HL-60/S4 treated with phorbol 12-myristate 13-acetate at 8.2 ng/mL for 4 days and 3 days (cell line): ENCODE results near the gene MVK.

ENCODE experiments used
- in situ Hi-C: fragments of 300-500 bp; cut with MboI; formaldehyde crosslinking; loops from 2 replicates; pipeline ENCODE4 v1.15.0; 2022; ENCODE audit warnings: low sequenced_read_pairs

Gene MVK

GRCh38 chr12:109605599-109606228 is 32.1 kb downstream of the MVK start:
- in situ Hi-C loops: no loop called here

DNA sequence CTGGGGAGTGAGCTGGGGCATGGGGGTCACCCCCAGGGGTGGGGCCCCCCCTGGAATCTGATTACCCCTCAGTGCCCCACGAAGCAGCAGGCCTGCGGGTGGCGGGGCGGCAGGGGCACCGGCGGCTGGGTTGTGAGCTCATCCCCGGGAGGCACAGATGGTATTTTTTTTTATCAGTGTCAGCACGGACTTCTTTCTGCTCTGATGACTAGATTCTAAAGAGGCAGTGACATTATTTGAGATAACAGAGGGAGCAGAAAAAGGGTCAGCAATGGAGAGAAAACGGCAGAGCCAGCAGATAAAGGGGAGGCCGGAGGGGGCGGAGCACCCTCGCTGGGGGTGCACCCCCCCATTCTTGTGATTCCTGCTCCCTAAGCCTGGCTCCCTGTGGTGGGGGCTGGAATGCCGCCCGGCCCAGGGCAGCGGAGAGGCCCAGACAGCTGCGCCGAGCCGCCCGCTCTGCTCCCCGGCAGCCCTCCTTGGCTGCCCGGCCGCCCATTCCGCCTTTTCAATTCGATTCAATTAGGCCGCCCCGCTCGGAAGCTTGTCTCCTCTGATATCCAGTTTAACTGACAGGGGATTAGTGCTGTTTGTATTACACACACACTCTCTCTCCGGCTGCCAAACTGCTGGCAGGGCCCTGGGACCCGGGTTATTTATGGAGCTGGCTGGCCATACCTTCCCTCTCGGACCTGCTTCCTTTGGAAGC is 32.9 kb downstream of the MVK start:
- in situ Hi-C loops: no loop called here

DNA sequence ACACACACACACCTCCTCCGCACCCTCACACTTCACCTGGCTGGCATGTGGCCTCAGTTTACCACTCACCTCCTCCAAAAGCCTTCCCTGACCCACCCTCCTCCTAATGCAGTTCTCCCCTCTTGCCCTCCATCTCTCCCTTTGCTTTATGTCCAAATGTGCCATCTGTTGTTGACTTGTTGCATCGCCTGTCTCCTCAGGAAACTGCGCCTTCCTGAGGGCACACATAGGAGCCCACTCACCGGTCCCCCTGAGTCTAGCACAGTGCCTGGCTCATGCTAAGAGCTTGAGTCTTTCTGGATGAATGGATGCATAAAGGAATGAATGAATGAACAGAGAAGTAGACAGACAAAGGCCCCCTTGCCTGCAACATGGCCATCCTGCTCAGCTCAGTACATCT is 34.0 kb downstream of the MVK start:
- in situ Hi-C loops: no loop called here

DNA sequence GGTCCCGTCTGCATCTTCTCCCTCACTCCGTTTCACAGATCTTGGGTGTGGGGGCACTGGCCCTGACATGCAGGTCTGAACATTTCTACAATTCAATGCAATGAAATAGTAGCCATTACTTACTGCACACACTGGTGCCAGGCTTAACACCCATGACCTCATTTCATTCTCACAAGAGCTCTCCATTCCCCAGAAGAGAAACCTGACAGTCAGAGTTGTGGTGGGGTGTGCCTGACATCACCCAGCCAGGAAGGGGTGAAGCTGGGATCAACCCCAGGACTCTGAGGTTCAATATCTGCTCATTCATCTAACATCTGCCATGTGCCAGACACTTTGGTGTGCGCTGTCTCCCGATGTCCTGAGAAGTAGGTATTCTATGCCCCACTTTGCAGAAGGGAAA is 34.7 kb downstream of the MVK start:
- in situ Hi-C loops: no loop called here

DNA sequence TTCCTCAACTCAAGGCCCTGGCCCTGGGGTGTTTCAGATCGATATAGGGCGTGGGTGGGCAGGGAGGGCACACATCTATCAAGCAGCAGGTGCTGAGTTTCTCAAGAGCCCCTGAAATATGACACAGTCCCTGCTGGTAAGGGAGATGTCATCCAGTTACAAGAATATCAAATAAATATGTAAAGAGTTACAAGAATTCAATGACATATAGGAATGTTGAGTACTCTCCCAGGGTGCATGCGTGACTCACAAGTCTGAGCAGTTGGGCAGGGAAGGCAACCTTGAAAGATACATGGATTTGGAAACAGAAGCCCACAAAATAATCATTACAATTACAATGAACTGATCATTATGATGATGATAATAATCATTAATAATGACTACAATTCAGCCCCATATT is 35.2 kb downstream of the MVK start:
- in situ Hi-C loops: no loop called here

- in situ Hi-C loops: no loop called here
Measured at GRCh38 chr12:109609342-109609741, 35.7 kb downstream of the MVK start.

GRCh38 chr12:109610523-109610922 is 36.9 kb downstream of the MVK start:
- in situ Hi-C loops: no loop called here

GRCh38 chr12:109611223-109611622 is 37.6 kb downstream of the MVK start:
- in situ Hi-C loops: no loop called here

DNA sequence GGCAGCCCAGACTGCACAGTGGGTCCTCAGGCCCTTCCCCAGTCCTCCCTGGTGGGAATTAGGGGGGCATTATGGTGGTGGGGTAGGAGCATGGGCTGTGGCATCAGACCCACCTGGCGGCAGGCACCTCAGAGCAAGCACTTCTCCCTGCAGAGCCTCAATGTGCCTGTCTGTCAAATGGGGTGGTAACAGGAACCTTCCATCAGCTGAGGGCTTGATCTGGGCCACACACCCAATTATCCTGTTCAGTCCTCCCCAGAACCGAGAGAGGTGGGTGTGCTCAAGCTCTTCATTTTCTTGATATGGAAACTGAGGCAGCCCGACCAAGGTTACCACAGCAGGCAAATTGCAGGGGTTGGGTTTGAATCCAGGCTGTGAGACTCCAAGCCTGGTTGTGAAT is 38.4 kb downstream of the MVK start:
- in situ Hi-C loops: no loop called here

- in situ Hi-C loops: no loop called here
Measured at GRCh38 chr12:109612975-109613502, 39.4 kb downstream of the MVK start.

- in situ Hi-C loops: no loop called here
Measured at GRCh38 chr12:109613649-109614455, 40.3 kb downstream of the MVK start.

DNA sequence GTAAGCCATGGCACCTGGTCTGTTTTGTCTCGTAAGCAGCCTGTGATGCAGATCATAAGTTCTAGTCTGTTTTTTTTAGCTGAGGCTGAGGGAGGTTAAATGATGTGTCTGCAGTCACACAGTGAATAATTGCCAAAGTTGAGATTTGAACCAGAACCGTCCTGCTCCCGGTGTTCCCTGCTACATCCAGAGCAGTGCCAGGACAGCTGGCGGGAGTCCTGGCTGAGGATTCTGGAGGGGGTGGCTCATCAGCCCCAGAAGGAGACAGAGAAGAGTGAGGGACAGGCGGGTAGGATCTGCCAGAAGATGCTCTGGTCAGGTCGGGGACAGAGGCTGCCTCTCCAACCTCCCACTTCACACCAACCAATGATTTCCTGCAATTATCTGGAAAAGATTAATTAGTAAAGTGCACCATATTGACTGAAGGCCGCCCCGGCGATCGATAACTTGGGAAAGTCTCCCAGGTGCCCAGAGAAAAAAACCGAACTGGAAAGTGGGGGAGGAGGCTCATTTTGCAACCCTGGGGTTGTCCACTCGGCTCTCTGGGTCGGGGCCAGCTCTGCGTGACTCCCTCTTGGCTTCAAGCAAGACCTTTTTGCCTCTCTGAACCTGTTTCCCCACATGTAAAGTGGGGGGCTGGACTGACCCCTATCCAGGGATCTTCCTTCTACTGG is 42.1 kb downstream of the MVK start:
- in situ Hi-C loops: no loop called here

- in situ Hi-C loops: no loop called here
Measured at GRCh38 chr12:109617491-109617890, 43.9 kb downstream of the MVK start.

DNA sequence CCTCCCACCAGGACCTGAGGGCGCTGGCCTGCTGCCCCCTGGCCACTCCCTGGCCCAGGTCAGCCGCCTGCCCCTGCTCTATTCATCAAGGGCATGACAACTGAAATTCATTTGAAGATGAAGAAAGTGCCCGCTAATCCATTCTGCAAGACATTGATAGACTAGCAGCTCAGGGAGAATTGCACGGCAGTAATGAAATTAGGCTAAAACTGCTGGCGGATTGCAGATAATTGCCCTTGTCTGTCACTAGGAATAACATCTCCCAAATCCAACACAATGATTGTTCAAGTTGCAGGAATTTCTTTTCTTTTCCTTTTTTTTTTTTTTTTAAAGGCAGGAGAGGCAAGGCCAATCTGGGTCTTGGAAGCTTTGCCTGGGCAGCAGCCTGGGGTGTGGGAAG is 44.5 kb downstream of the MVK start:
- in situ Hi-C loops: no loop called here

DNA sequence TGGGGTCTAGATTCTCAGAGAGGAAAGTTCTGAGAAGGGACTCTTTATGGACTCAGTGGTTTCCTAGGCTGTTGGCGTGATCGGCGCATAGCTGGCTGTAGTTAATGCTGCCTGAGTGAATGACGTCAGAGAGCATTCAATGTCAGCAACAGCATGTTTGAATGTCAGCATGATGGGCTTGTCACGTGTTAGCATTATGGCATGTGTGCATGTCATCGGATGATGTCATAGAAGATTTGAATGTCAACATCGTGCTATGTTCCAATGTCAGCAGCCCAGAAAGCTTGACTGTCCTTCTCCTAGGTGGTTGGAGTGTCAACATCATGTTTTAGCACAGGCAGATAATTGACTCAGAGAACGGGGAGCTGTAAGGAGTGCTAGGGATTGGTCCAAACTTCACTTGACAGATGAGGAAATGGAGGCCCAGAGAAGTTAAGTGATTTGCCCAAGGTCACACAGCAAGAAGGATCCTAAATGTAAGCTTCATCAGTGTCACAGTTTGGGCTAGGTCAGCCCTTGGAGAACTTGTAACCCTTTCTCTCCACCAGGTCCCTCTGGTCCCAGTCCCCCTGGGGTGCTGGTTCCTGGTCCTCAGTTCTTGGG is 45.5 kb downstream of the MVK start:
- in situ Hi-C loops: no loop called here

- in situ Hi-C loops: no loop called here
Measured at GRCh38 chr12:109621211-109621694, 47.7 kb downstream of the MVK start.

GRCh38 chr12:109621901-109622364 is 48.3 kb downstream of the MVK start:
- in situ Hi-C loops: no loop called here

DNA sequence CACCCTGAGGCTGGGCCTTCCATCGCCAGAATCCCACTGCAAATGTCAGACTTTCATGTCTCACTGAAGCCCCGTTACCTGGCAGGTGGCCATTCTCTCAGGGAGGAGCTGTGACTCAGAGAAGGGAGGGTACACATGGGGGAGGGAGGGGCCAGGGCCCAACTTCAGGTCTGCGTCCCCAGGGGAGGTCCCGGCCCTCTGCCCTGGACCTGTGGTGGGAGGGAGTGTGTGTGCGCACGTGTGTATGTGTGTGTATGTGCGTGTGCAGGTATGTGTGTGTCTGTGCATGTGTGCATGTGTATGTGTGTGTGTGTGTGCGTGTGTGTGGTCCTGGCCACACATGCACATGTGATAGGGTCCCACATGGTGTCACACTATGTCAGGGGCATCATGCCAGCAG is 50.9 kb downstream of the MVK start:
- in situ Hi-C loops: no loop called here

DNA sequence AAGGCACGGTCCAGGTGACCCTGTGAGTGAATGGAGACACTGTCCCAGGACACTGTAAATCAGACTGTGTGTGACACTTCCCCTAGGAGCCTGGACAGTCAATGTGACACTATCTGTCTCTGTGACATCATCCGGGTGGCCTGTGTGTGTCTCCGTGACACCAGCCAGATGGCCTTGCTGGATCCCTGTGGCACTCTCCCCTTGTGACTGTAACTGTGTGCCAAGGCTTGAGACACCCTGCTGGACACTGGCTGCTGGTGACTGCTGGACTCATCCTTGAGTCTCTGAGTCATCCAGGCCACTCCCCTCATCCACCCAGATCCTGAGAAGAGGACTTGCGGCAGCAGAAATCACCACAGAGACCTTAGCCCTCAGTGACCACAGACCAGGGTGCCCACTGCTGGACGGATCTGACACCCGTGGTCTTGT is 51.6 kb downstream of the MVK start:
- in situ Hi-C loops: no loop called here

DNA sequence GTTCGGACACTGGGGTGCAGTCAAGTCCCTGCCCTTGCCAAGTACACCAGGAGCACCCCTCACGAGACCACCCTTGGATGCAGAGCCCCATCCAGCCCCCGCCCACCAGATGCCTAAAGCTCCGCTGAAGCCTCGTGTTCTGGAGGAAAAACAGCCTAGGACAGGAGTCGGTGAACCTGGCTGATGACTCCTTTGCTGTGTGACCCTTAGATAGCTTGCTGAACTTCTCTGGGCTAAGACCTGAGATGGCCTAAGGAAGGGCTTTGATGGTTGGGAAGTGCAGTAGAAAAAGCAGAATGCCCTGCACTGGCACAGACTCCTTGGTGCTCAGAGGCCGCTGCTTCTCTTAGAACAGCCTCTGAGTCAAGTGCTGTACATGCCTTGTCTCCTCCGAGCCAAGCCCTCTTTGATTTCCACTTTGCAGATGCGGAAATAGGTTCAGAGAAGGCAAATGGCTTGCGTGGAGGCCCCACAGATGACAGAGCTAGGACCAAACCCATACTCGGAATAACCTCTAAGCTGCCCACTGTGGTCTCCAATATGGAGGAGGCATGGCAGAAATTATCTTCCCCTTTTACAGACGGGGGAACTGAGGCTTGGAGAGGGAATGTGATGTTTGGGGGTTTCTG is 52.3 kb downstream of the MVK start:
- in situ Hi-C loops: no loop called here
